Stimulated activated CD4-positive, alpha-beta T cell treated with anti-CD3 and anti-CD28 coated beads, Interleukin-4, amount 100 ng/mL, for 48 hours (primary cell): ENCODE data around the gene SLC52A1.
"Not testable (repeated sequence)": the region's sequence is repeated elsewhere in the genome, so short reads cannot be mapped to it uniquely, and the experiment has no call there.

Experiments used
- DNase-seq, 2 donors: peaks; one replicate each; pipeline ENCODE4 v3.0.0-alpha.2; 2020; ENCODE audit warnings: low read depth in 2 of 2

The SLC52A1 gene

GRCh38 chr17:5035315-5035714, at the start of gene SLC52A1:
TSS of gene SLC52A1 (minus strand) at chr17:5035426. CDS start at chr17:5034606, 820 bp downstream.
- DNase-seq = no peak

GRCh38 chr17:5080591-5080990, 45.4 kb upstream of the SLC52A1 start:
- DNase-seq = no peak

GRCh38 chr17:5078106-5079028, 43.1 kb upstream of the SLC52A1 start, which contains the start of gene ZFP3:
TSS of gene ZFP3 (plus strand) at chr17:5078467. CDS start at chr17:5091505, 13,038 bp downstream.
- peak; percentile 68 for DNase-seq

GRCh38 chr17:5077781-5078105, 42.5 kb upstream of the SLC52A1 start:
- DNase-seq = no peak

GRCh38 chr17:5077275-5077674, 42.0 kb upstream of the SLC52A1 start:
- DNase-seq = not testable (repeated sequence)

- not testable (repeated sequence) for DNase-seq
Measured at GRCh38 chr17:5075472-5075871, 40.2 kb upstream of the SLC52A1 start.

GRCh38 chr17:5069724-5070123, 34.5 kb upstream of the SLC52A1 start:
- no peak for DNase-seq

GRCh38 chr17:5068236-5068635, 33.0 kb upstream of the SLC52A1 start:
- DNase-seq = no peak

- DNase-seq = no peak
Measured at GRCh38 chr17:5065227-5065744, 30.1 kb upstream of the SLC52A1 start.

- no peak for DNase-seq
Measured at GRCh38 chr17:5055543-5055942, 20.3 kb upstream of the SLC52A1 start.

GRCh38 chr17:5050278-5050677, 15.1 kb upstream of the SLC52A1 start:
- no peak for DNase-seq

GRCh38 chr17:5049314-5049841, 14.2 kb upstream of the SLC52A1 start:
- peak in 1 of 2 donors; percentile 7 for DNase-seq

GRCh38 chr17:5047446-5047845, 12.2 kb upstream of the SLC52A1 start:
- no peak for DNase-seq

GRCh38 chr17:5045496-5045895, 10.3 kb upstream of the SLC52A1 start:
- no peak for DNase-seq

- no peak for DNase-seq
Measured at GRCh38 chr17:5044630-5045029, 9.4 kb upstream of the SLC52A1 start.

GRCh38 chr17:5043524-5043923, 8.3 kb upstream of the SLC52A1 start:
- no peak for DNase-seq

- DNase-seq = no peak
Measured at GRCh38 chr17:5042157-5043022, 7.2 kb upstream of the SLC52A1 start.

GRCh38 chr17:5034651-5035050, 575 bp downstream of the SLC52A1 start:
- DNase-seq = no peak

- DNase-seq = no peak
Measured at GRCh38 chr17:5034063-5034462, 1.2 kb downstream of the SLC52A1 start.

GRCh38 chr17:5033352-5034015, 1.7 kb downstream of the SLC52A1 start:
- no peak for DNase-seq

- no peak for DNase-seq
Measured at GRCh38 chr17:5032865-5033264, 2.4 kb downstream of the SLC52A1 start.
